Lower leg skin (tissue), 4 donors: Measurements from ENCODE around the gene SLC25A38. TPM values are rescaled to one million over a fixed set of nuclear protein-coding genes. Genes with fewer than 3 reads are reported as not detected.

Experiments
- DNase-seq, 2 donors: peaks; one replicate each; pipeline ENCODE4 v3.0.0-alpha.2; 2019; ENCODE audit warnings: low spot score in 2 of 2
- H3K4me3 ChIP-seq: fragments of 200-600 bp; sonication (generic); 2 replicates; pipeline ENCODE4 v1.5.1; 2017; ENCODE audit warnings: mild to moderate bottlenecking, low read depth; ENCODE audit not compliant: poor library complexity, severe bottlenecking
- POLR2A ChIP-seq, 2 donors: fragments of 450-650 bp; IDR thresholded peaks; one replicate each; pipeline ENCODE4 v1.6.1; 2016 to 2017; ENCODE audit warnings: antibody characterized with exemption in 2 of 2, mild to moderate bottlenecking in 1 of 2, moderate library complexity in 1 of 2
- WGBS, 2 donors: methylation state at CpG; one replicate each; pipeline ENCODE4 v1.1.5; 2018; 5-methylcytosine and 5-hydroxymethylcytosine counted together
- intact Hi-C: fragments of 100-400 bp; cut with DNase I; formaldehyde crosslinking; loops from one replicate; pipeline ENCODE4 v1.15.0; 2023; ENCODE audit warnings: low total_unique reads
- total RNA-seq, 4 donors: library from RNA; depleted of rRNA; stranded (reverse); fragments of >200 nt; gene quantifications; one replicate each; pipeline ENCODE4 v1.1.0, GENCODE V29; 2016
- TF ChIP-seq, protein P1 (sequence below), 3 donors: fragments of 450-650 bp; IDR thresholded peaks; one replicate each; pipeline ENCODE4 v1.5.1; 2016; ENCODE audit warnings: antibody characterized with exemption in 3 of 3, mild to moderate bottlenecking in 3 of 3, moderate library complexity in 2 of 3

SLC25A38 gene
- total RNA-seq, 4 donors from 2014 or later: 12.7 to 21.3 (median 14.1) TPM

- DNase-seq: no peak
- WGBS, 2 donors: 80 to 93% methylated on average over 4 of the region's 4 CpGs
- no peak overlapping the region for H3K4me3 ChIP-seq
- intact Hi-C loops: no loop called here
- TF ChIP-seq POLR2A (IDR thresholded peaks at IDR 0.05): no peak
- TF ChIP-seq, protein P1, sequence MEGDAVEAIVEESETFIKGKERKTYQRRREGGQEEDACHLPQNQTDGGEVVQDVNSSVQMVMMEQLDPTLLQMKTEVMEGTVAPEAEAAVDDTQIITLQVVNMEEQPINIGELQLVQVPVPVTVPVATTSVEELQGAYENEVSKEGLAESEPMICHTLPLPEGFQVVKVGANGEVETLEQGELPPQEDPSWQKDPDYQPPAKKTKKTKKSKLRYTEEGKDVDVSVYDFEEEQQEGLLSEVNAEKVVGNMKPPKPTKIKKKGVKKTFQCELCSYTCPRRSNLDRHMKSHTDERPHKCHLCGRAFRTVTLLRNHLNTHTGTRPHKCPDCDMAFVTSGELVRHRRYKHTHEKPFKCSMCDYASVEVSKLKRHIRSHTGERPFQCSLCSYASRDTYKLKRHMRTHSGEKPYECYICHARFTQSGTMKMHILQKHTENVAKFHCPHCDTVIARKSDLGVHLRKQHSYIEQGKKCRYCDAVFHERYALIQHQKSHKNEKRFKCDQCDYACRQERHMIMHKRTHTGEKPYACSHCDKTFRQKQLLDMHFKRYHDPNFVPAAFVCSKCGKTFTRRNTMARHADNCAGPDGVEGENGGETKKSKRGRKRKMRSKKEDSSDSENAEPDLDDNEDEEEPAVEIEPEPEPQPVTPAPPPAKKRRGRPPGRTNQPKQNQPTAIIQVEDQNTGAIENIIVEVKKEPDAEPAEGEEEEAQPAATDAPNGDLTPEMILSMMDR (IDR thresholded peaks at IDR 0.05): no peak
Observed at GRCh38 chr3:39390181-39390580, 7.0 kb downstream of the SLC25A38 start.

DNA sequence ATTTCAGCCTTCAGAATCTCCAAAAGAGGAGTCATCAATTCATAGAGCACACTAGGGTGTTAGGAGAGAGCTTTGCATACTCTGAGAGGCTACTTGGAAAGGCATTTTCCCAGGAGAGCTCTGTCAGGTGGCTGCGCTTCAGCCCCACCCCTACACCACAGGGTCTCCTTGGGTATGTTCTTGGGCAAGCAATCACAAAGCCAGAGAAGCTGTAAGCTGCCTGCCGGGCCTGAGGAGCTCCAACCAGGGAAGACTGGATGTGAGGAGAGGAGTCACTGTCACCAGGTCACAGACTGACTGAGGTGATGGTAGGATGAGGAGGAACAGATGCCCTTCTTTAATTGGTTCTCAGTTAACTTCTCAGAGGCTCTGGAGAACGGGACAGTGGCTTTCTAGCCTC is 13.5 kb downstream of the SLC25A38 start:
- TF ChIP-seq, protein P1 (IDR thresholded peaks at IDR 0.05): no peak
- TF ChIP-seq POLR2A (IDR thresholded peaks at IDR 0.05): no peak
- no peak overlapping the region for H3K4me3 ChIP-seq
- peak in 1 of 2 donors; percentile 66 for DNase-seq
- intact Hi-C loops: no loop called here
- 83 to 86% methylated on average over 3 of the region's 3 CpGs for WGBS, 2 donors

- DNase-seq: no peak
- intact Hi-C loops: no loop called here
- 96 to 98% methylated on average over 4 of the region's 4 CpGs for WGBS, 2 donors
- no peak for TF ChIP-seq POLR2A (IDR thresholded peaks at IDR 0.05)
- TF ChIP-seq, protein P1 (IDR thresholded peaks at IDR 0.05): no peak
- no peak overlapping the region for H3K4me3 ChIP-seq
Observed at GRCh38 chr3:39398700-39399099, 15.5 kb downstream of the SLC25A38 start.

GRCh38 chr3:39401983-39402382 is 18.8 kb downstream of the SLC25A38 start:
- TF ChIP-seq POLR2A (IDR thresholded peaks at IDR 0.05): no peak
- TF ChIP-seq, protein P1 (IDR thresholded peaks at IDR 0.05): no peak
- no peak overlapping the region for H3K4me3 ChIP-seq
- WGBS, 2 donors: 62 to 66% methylated on average over 2 of the region's 2 CpGs
- no peak for DNase-seq
- intact Hi-C loops: no loop called here

- TF ChIP-seq POLR2A (IDR thresholded peaks at IDR 0.05): no peak
- TF ChIP-seq, protein P1 (IDR thresholded peaks at IDR 0.05): no peak
- H3K4me3 ChIP-seq: no peak overlapping the region
- no peak for DNase-seq
- WGBS, 2 donors: 92 to 93% methylated on average over 15 of the region's 15 CpGs
- intact Hi-C loops: no loop called here
Observed at GRCh38 chr3:39404943-39405686, 21.9 kb downstream of the SLC25A38 start.
